Measurements from ENCODE around the gene FASTK.
A peak's percentile ranks its signal among the peaks of the same experiment; 100 is the strongest.

The FASTK gene

DNA sequence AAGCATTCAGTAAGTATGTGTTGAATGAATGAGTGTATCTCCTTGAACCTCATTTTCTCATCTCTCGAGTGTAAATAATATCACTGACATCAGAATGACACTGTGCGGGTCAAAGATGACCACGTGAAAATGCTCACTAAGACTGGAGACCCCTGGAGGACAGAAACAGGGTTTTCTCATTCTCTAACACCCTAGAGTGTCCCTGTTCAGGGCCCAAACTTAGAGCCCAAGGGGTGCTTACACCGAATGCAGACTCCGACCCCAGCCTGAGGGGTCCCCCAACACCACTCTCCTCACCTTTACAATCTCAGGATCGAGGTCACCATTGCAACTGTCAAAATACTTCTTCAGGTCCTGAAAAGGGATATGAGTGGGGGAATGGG is 24.3 kb downstream of the FASTK start:
- Histone ChIP-seq H3K27me3 (ENCODE audit: insufficient read depth, low read length) (no peaks in the 10 kb centered on the region; the same call in 1 of the 2 replicates), H3K9me2 (ENCODE audit: low read depth, low read length) (no peaks in the 10 kb centered on the region), H2AFZ (ENCODE audit: low read length) (no peak overlapping the region), H3K9ac (ENCODE audit: low read length) (no peak overlapping the region), H3K4me3 (ENCODE audit: low read depth, low read length, poor library complexity, severe bottlenecking) (no peak overlapping the region), H3K79me2 (ENCODE audit: insufficient read depth, low read length) (no peaks in the 10 kb centered on the region; the same call in 1 of the 2 replicates), H3K36me3 (ENCODE audit: insufficient read depth, low read length) (no peaks in the 10 kb centered on the region), H3K4me2 (ENCODE audit: low read length) (peak overlapping the region; percentile 74; the same call in 1 of the 2 replicates), H3F3A (ENCODE audit: insufficient read depth, low read length) (0 out of 2 replicates have a peak, but pooled peaks cover 7% of the 10 kb centered on the region), H4K20me1 (ENCODE audit: insufficient read depth, low read length) (no peaks in the 10 kb centered on the region), H3K4me1 (ENCODE audit: insufficient read depth, low read length, severe bottlenecking) (peaks cover 33% of the 10 kb centered on the region), H3K27ac (ENCODE audit: low read depth, low read length, poor library complexity, severe bottlenecking) (no peak overlapping the region), H3K9me3 (ENCODE audit: low read length) (no peaks in the 10 kb centered on the region)
- TF ChIP-seq CTCF (IDR thresholded peaks at IDR 0.05; ENCODE audit: low read length) (no peak), EZH2 (IDR thresholded peaks at IDR 0.05; ENCODE audit: borderline replicate concordance, low read length) (no peak)

DNA sequence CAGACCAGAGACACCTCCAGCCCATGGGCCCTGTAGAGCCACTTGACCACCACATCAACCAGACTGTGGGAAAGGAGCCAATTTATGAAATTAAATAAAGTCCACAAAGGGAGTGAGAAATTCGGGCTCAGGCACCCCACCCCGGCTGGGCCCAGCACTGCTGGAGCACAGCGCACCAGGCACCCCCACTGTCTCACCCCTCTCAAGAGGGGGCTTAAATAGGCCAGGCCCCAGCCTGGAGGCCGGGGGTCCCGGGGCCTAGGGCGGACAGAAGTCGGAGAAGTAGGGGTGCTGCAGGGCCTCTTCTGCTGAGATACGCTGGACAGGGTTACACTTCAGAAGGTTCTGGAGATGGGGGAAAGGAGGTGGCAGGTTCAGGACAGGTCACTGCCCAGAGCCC is 26.9 kb downstream of the FASTK start:
- no peak overlapping the region for H3K4me2 ChIP-seq (ENCODE audit: low read length)
- no peaks in the 10 kb centered on the region for H4K20me1 ChIP-seq (ENCODE audit: insufficient read depth, low read length)
- H3K27ac ChIP-seq (ENCODE audit: low read depth, low read length, poor library complexity, severe bottlenecking) = no peak overlapping the region
- H3K27me3 ChIP-seq (ENCODE audit: insufficient read depth, low read length) = peaks cover 9% of the 10 kb centered on the region; the same call in 1 of the 2 replicates
- H3F3A ChIP-seq (ENCODE audit: insufficient read depth, low read length) = 0 out of 2 replicates have a peak, but pooled peaks cover 3% of the 10 kb centered on the region
- TF ChIP-seq EZH2 (IDR thresholded peaks at IDR 0.05; ENCODE audit: borderline replicate concordance, low read length) (no peak), CTCF (IDR thresholded peaks at IDR 0.05; ENCODE audit: low read length) (no peak)
- H3K4me1 ChIP-seq (ENCODE audit: insufficient read depth, low read length, severe bottlenecking) = peaks cover 16% of the 10 kb centered on the region
- no peaks in the 10 kb centered on the region for H3K79me2 ChIP-seq (ENCODE audit: insufficient read depth, low read length)
- no peak overlapping the region for H2AFZ ChIP-seq (ENCODE audit: low read length)
- H3K4me3 ChIP-seq (ENCODE audit: low read depth, low read length, poor library complexity, severe bottlenecking) = no peak overlapping the region
- no peaks in the 10 kb centered on the region for H3K9me3 ChIP-seq (ENCODE audit: low read length)
- H3K9ac ChIP-seq (ENCODE audit: low read length) = no peak overlapping the region
- H3K36me3 ChIP-seq (ENCODE audit: insufficient read depth, low read length) = no peaks in the 10 kb centered on the region
- H3K9me2 ChIP-seq (ENCODE audit: low read depth, low read length) = no peaks in the 10 kb centered on the region

GRCh38 chr7:151053096-151053495 is 27.5 kb downstream of the FASTK start:
- Histone ChIP-seq H3K9ac (ENCODE audit: low read length) (no peak overlapping the region), H3K4me3 (ENCODE audit: low read depth, low read length, poor library complexity, severe bottlenecking) (no peak overlapping the region), H3K4me1 (ENCODE audit: insufficient read depth, low read length, severe bottlenecking) (peaks cover 10% of the 10 kb centered on the region), H2AFZ (ENCODE audit: low read length) (no peak overlapping the region), H3K27ac (ENCODE audit: low read depth, low read length, poor library complexity, severe bottlenecking) (no peak overlapping the region), H3K36me3 (ENCODE audit: insufficient read depth, low read length) (no peaks in the 10 kb centered on the region), H3F3A (ENCODE audit: insufficient read depth, low read length) (no peaks in the 10 kb centered on the region), H3K4me2 (ENCODE audit: low read length) (no peak overlapping the region), H3K9me2 (ENCODE audit: low read depth, low read length) (no peaks in the 10 kb centered on the region), H3K27me3 (ENCODE audit: insufficient read depth, low read length) (peaks cover 9% of the 10 kb centered on the region; the same call in 1 of the 2 replicates), H3K9me3 (ENCODE audit: low read length) (no peaks in the 10 kb centered on the region), H3K79me2 (ENCODE audit: insufficient read depth, low read length) (no peaks in the 10 kb centered on the region), H4K20me1 (ENCODE audit: insufficient read depth, low read length) (no peaks in the 10 kb centered on the region)
- TF ChIP-seq CTCF (IDR thresholded peaks at IDR 0.05; ENCODE audit: low read length) = no peak
- TF ChIP-seq EZH2 (IDR thresholded peaks at IDR 0.05; ENCODE audit: borderline replicate concordance, low read length) = no peak

Measured in OCI-LY1 (cell line).